ENCODE results near the gene CAPS.
A peak's percentile ranks its signal among the peaks of the same experiment; 100 is the strongest.

CAPS gene

GRCh38 chr19:5936292-5936592, 22.2 kb downstream of the CAPS start:
- no peak for DNase-seq

- no peak for DNase-seq
Measured at GRCh38 chr19:5937550-5937949, 23.5 kb downstream of the CAPS start.

GRCh38 chr19:5940260-5941208, 26.5 kb downstream of the CAPS start:
- DNase-seq: no peak

- DNase-seq: no peak
Measured at GRCh38 chr19:5941673-5942072, 27.6 kb downstream of the CAPS start.

- no peak for DNase-seq
Measured at GRCh38 chr19:5943045-5943444, 29.0 kb downstream of the CAPS start.

- DNase-seq: no peak
Measured at GRCh38 chr19:5943623-5944022, 29.6 kb downstream of the CAPS start.

GRCh38 chr19:5947435-5947834, 33.4 kb downstream of the CAPS start:
- no peak for DNase-seq

GRCh38 chr19:5948752-5949564, 34.9 kb downstream of the CAPS start:
- peak; percentile 36 for DNase-seq

- peak; percentile 43 for DNase-seq
Measured at GRCh38 chr19:5949792-5950305, 35.8 kb downstream of the CAPS start.

GRCh38 chr19:5950741-5951140, 36.7 kb downstream of the CAPS start:
- no peak for DNase-seq

GRCh38 chr19:5951338-5951861, 37.3 kb downstream of the CAPS start:
- DNase-seq: no peak

GRCh38 chr19:5952193-5953029, 38.4 kb downstream of the CAPS start:
- DNase-seq: no peak

GRCh38 chr19:5953030-5953589, 39.1 kb downstream of the CAPS start:
- no peak for DNase-seq

GRCh38 chr19:5953680-5954213, 39.7 kb downstream of the CAPS start:
- peak; percentile 54 for DNase-seq

GRCh38 chr19:5954293-5954692, 40.2 kb downstream of the CAPS start:
- no peak for DNase-seq

GRCh38 chr19:5955636-5955935, 41.5 kb downstream of the CAPS start:
- no peak for DNase-seq

- DNase-seq: no peak
Measured at GRCh38 chr19:5956323-5956722, 42.3 kb downstream of the CAPS start.

GRCh38 chr19:5956728-5957127, 42.7 kb downstream of the CAPS start:
- DNase-seq: no peak

- no peak for DNase-seq
Measured at GRCh38 chr19:5957170-5957569, 43.1 kb downstream of the CAPS start.

GRCh38 chr19:5958074-5958850, 44.2 kb downstream of the CAPS start:
- DNase-seq: no peak

GRCh38 chr19:5958851-5959122, 44.7 kb downstream of the CAPS start:
- no peak for DNase-seq

Data from stimulated activated CD4-positive, alpha-beta T cell treated with anti-CD3 and anti-CD28 coated beads, Interleukin-1b, Interleukin-23, amount 100 ng/mL, for 48 hours (primary cell).